Measurements from ENCODE around the gene KIAA0232.
"Not testable (repeated sequence)": the region's sequence is repeated elsewhere in the genome, so short reads cannot be mapped to it uniquely, and the experiment has no call there.

The KIAA0232 gene

DNA sequence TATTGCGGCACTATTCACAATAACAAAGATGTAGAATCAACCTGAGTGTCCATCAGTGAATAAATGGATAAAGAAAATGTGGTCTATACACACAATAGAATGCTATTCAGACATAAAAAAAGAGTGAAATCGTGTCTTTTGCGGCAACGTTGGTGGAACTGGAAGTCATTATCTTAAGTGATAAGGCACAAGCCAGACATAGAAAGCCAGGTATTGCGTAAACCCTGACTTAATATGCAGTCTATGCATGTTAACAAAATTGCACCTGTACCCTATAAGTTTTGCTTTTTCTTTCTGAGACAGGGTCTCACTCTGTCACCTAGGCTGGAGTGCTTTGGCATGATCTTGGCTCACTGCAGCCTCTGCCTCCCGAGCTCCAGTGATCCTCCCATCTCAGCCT, 28.6 kb downstream of the KIAA0232 start:
- DNase-seq = no peak

DNA sequence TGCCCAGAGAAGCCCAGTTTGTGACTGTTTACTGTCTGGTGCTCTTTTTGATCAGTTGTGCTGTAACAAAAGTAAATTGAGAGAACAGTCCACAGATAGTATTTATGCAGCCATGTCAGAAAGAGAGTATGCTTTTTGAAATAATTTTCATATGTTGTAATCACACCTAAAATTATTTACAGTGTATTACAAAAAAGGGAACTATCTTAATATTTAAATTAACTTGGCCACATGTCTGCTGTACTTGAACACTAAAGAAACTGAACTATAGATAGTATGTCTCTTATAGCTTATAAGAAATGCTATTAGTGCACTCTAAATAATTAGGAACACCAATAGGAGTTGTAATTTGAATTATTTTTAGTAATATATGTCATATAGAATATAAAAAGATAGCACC, 30.2 kb downstream of the KIAA0232 start:
- no peak for DNase-seq

GRCh38 chr4:6813725-6814124, 31.2 kb downstream of the KIAA0232 start:
- no peak for DNase-seq

- DNase-seq = no peak
These were observed 32.7 kb downstream of the KIAA0232 start for GRCh38 chr4:6815029-6815836.

GRCh38 chr4:6819295-6819694, 36.8 kb downstream of the KIAA0232 start:
- no peak for DNase-seq

- DNase-seq = no peak
These were observed 38.2 kb downstream of the KIAA0232 start for GRCh38 chr4:6820695-6821094.

- DNase-seq = no peak
These were observed 41.5 kb downstream of the KIAA0232 start for GRCh38 chr4:6824071-6824470.

DNA sequence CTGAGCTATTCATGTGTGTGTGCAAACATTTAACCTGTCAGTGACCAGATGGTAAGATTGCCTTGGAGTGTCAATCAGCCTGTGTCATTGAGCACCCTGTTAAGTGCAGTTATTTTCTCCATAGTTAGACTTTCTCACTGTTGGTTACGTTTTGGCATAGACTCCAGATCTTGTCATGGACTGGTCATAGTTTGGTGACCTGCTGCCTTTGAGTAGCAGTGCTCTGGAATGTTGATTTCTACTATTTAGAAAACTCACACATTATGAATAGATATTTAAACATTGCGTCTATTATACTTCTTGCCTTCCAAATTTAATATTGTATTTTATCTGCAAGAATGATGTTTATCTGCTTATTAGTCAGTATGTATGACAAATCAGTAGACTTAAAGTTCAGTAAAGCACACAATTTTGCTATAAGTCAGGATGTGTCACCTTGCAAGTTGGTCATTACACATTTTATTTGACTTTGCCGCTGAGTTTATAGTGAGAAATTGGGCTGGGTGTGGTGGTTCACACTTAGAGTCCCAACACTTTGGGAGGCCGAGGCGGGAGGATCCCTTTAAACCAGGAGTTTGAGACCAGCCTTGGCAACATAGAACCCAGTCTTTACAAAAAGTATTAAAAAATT, 42.4 kb downstream of the KIAA0232 start:
- DNase-seq = no peak

- DNase-seq = no peak
These were observed 42.9 kb downstream of the KIAA0232 start for GRCh38 chr4:6825403-6825802.

- DNase-seq = no peak
These were observed 44.4 kb downstream of the KIAA0232 start for GRCh38 chr4:6826781-6827508.

DNA sequence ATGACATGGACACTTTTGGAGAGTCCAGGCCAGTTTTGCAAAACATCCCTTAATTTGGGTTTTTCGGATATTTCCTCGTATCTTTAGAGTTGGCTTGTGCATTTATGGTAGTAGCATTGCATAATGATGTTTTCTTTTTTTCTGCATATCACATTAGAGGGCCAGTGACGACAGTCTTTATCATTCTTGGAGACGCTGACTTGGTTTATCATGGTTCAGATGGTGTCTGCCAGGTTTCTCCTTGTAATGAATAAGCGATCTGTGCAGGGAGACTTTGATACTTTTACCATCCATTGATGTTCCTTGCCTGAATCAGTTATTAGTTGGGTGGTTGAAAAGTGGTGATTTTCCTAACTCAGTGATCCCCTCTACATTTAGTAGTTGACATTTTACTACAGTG, 46.6 kb downstream of the KIAA0232 start:
- DNase-seq = no peak

DNA sequence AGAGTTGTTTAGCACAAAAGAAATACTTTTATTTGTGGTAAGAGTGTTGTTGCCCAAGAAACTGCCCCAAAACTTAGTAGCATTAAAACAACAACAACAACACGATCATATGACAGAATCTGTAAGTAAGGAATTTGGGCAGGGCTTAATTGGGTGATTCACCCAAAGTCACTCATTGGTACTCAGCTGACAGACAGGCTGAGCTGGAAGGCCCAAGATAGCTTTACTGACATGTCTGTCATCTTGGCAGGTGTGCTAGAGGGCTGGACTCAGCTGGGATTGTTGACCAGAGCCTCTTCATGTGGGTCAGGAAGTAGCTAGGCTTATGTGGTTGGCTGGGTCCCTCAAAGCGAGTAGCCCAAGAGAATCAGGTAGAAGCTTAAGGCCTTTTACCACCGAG, 52.3 kb downstream of the KIAA0232 start:
- DNase-seq = no peak

GRCh38 chr4:6835616-6836015, 53.1 kb downstream of the KIAA0232 start:
- DNase-seq = not testable (repeated sequence)

- DNase-seq = not testable (repeated sequence)
These were observed 54.6 kb downstream of the KIAA0232 start for GRCh38 chr4:6837106-6837505.

DNA sequence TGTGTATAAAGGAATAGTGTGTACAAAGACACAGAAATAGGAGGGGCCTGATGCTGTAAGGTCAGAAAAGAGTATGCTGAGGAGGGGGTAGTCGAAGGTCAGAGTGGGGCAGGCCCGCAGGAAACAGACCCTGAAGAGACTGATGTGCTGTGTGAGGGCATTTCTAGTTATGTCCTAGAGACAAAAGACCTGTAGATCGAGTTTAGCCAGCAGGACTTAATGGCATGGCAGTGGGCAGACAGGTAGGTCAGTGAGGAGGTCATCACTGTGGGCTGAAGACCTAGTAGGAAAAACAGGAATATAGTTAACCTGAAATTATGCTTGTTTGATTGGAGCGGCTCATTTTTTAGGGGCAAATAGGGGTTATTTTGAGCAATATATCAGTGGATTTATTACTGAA, 57.1 kb downstream of the KIAA0232 start:
- DNase-seq = no peak

GRCh38 chr4:6840062-6840976, 57.8 kb downstream of the KIAA0232 start:
- no peak for DNase-seq

DNA sequence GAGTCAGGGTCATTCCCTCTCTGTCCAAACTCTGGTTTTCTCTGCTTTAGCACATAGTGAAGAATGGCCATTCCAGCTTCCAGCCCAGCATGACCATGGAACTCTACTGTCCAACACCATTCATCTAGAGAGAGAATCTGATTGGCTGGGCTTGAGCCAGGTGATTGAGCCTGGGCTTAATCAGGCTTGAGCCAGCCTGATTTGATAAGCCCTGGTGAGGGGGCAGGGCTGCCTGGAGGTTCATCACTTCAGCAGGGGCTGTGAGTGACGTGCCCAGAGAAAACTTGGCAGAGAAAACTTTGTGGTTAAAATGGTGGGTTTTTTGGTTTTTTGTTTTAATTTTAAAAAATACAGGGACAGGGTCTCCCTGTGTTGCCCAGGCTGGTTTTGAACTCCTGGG, 62.5 kb downstream of the KIAA0232 start:
- no peak for DNase-seq

GRCh38 chr4:6845574-6845973, 63.0 kb downstream of the KIAA0232 start:
- no peak for DNase-seq

- DNase-seq = no peak
These were observed 64.7 kb downstream of the KIAA0232 start for GRCh38 chr4:6847178-6847577.

DNA sequence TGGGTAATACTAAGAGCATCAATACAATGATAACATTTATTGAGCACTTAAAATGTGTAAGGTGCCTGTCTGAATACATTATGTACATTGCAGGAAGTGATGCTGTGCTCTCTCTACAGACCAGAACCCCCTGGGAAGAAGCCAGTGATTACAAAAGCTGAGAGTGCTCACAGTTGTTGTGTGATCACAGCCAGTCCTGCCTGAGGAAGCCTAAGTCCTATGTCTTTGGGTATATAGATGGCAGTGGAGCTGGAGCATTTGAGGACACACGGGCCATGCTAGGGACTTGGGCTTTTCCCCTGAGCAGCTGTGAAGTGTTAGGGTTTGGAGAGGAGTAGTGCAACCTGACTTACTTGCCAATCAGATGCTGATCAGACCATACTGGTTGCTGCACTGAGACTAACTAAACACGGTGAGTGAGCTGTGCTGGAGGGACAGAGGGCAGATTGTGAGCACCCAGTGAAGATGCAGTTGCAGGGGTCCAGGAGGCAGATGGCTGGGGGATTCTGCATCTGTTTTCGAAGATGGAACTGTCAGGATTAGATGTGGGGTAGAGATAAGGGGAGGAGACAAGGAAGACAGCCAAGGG, 66.3 kb downstream of the KIAA0232 start:
- no peak for DNase-seq

DNA sequence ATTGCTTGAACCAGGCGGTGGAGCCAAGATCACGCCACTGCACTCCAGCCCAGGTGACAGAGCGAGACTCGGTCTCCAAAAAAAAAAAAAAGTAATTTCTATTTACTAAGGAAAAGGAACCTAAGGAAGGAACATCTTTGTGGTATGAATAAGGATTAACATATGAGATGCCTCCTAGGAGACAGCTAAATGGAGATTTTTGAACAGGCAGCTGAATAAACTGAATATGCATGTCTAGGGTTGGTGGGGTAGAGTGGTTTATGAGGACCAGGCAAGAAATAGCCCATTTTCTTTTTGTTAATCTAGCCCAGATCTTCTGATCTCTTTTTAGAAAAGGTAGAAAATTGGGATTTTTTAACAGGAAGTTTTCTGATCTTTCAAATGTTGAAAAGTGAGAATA, 67.2 kb downstream of the KIAA0232 start:
- DNase-seq = no peak

GRCh38 chr4:6851431-6851830, 68.9 kb downstream of the KIAA0232 start:
- no peak for DNase-seq
